ENCODE results near the gene UQCRHL.
"Not testable (repeated sequence)": the region's sequence is repeated elsewhere in the genome, so short reads cannot be mapped to it uniquely, and the experiment has no call there.

UQCRHL gene

GRCh38 chr1:15835205-15835740 is 27.8 kb upstream of the UQCRHL start:
- no peak for TF ChIP-seq CTCF (IDR thresholded peaks at IDR 0.05; ENCODE audit: low read depth, low read length)
- no peak for TF ChIP-seq POLR2A (IDR thresholded peaks at IDR 0.05; ENCODE audit: extremely low read depth, insufficient read length)
- TF ChIP-seq MYC (IDR thresholded peaks at IDR 0.05; ENCODE audit: low read depth, low read length), result no peak
- TF ChIP-seq MAX (IDR thresholded peaks at IDR 0.05; ENCODE audit: low read depth, low read length), result no peak
- peak overlapping the region; percentile 82 for H3K4me3 ChIP-seq (ENCODE audit: low read depth, low read length)
- no peak for DNase-seq (ENCODE audit: low read depth)

GRCh38 chr1:15834406-15835204 is 27.2 kb upstream of the UQCRHL start:
- peak overlapping the region; percentile 90 for H3K4me3 ChIP-seq (ENCODE audit: low read depth, low read length)
- DNase-seq (ENCODE audit: low read depth), result peak; percentile 95
- TF ChIP-seq MYC (IDR thresholded peaks at IDR 0.05; ENCODE audit: low read depth, low read length) (peak; percentile 81), POLR2A (IDR thresholded peaks at IDR 0.05; ENCODE audit: extremely low read depth, insufficient read length) (peak; percentile 65), MAX (IDR thresholded peaks at IDR 0.05; ENCODE audit: low read depth, low read length) (peak; percentile 58), CTCF (IDR thresholded peaks at IDR 0.05; ENCODE audit: low read depth, low read length) (no peak)

- H3K4me3 ChIP-seq (ENCODE audit: low read depth, low read length), result peak overlapping the region; percentile 90
- no peak for TF ChIP-seq POLR2A (IDR thresholded peaks at IDR 0.05; ENCODE audit: extremely low read depth, insufficient read length)
- no peak for TF ChIP-seq MAX (IDR thresholded peaks at IDR 0.05; ENCODE audit: low read depth, low read length)
- TF ChIP-seq MYC (IDR thresholded peaks at IDR 0.05; ENCODE audit: low read depth, low read length), result no peak
- TF ChIP-seq CTCF (IDR thresholded peaks at IDR 0.05; ENCODE audit: low read depth, low read length), result no peak
- DNase-seq (ENCODE audit: low read depth), result no peak
Observed at GRCh38 chr1:15833842-15834405, 26.5 kb upstream of the UQCRHL start.

- peak; percentile 89 for DNase-seq (ENCODE audit: low read depth)
- peak overlapping the region; percentile 90 for H3K4me3 ChIP-seq (ENCODE audit: low read depth, low read length)
- TF ChIP-seq MAX (IDR thresholded peaks at IDR 0.05; ENCODE audit: low read depth, low read length) (peak; percentile 23; the same call in 1 of the 2 replicates), CTCF (IDR thresholded peaks at IDR 0.05; ENCODE audit: low read depth, low read length) (no peak), POLR2A (IDR thresholded peaks at IDR 0.05; ENCODE audit: extremely low read depth, insufficient read length) (peak; percentile 29), MYC (IDR thresholded peaks at IDR 0.05; ENCODE audit: low read depth, low read length) (0 out of 2 replicates have a peak, but pooled peaks have one; percentile 15)
Observed at GRCh38 chr1:15833069-15833679, 25.7 kb upstream of the UQCRHL start.

- no peak for DNase-seq (ENCODE audit: low read depth)
- TF ChIP-seq POLR2A (IDR thresholded peaks at IDR 0.05; ENCODE audit: extremely low read depth, insufficient read length) (no peak), MAX (IDR thresholded peaks at IDR 0.05; ENCODE audit: low read depth, low read length) (no peak), CTCF (IDR thresholded peaks at IDR 0.05; ENCODE audit: low read depth, low read length) (no peak), MYC (IDR thresholded peaks at IDR 0.05; ENCODE audit: low read depth, low read length) (no peak)
- no peak overlapping the region for H3K4me3 ChIP-seq (ENCODE audit: low read depth, low read length)
Observed at GRCh38 chr1:15830258-15830657, 22.8 kb upstream of the UQCRHL start.

- not testable (repeated sequence) for DNase-seq (ENCODE audit: low read depth); H3K4me3 ChIP-seq (ENCODE audit: low read depth, low read length)
Observed at GRCh38 chr1:15828931-15829330, 21.5 kb upstream of the UQCRHL start.

- not testable (repeated sequence) for H3K4me3 ChIP-seq (ENCODE audit: low read depth, low read length); DNase-seq (ENCODE audit: low read depth)
Observed at GRCh38 chr1:15827567-15827966, 20.1 kb upstream of the UQCRHL start.
